ENCODE data around the gene RPUSD1.

DNA sequence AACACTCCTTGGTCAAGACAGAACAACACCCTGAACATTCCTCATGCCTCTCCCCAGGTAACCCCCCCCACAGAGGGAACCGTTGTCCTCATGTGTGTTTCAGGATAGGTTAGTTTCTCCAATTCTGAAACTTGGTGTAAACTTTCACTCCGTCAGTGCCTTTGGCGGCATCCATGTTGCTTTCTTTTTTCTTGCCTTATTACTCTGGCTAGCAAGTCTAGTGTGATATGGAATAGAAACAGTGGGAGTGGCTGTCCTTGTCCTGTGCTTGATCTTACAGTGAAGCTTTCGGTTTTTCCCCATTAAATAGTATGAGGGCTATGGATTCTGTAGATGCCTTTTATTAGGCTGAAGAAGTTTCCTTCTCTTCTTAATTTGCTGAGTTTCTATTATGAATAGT is 48.0 kb upstream of the RPUSD1 start:
- TF ChIP-seq POLR2A (IDR thresholded peaks at IDR 0.05), result no peak
- TF ChIP-seq, protein P1, sequence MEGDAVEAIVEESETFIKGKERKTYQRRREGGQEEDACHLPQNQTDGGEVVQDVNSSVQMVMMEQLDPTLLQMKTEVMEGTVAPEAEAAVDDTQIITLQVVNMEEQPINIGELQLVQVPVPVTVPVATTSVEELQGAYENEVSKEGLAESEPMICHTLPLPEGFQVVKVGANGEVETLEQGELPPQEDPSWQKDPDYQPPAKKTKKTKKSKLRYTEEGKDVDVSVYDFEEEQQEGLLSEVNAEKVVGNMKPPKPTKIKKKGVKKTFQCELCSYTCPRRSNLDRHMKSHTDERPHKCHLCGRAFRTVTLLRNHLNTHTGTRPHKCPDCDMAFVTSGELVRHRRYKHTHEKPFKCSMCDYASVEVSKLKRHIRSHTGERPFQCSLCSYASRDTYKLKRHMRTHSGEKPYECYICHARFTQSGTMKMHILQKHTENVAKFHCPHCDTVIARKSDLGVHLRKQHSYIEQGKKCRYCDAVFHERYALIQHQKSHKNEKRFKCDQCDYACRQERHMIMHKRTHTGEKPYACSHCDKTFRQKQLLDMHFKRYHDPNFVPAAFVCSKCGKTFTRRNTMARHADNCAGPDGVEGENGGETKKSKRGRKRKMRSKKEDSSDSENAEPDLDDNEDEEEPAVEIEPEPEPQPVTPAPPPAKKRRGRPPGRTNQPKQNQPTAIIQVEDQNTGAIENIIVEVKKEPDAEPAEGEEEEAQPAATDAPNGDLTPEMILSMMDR (IDR thresholded peaks at IDR 0.05), result no peak
